ENCODE results near the gene CCDC188. TPM values are rescaled to one million over a fixed set of nuclear protein-coding genes. Genes with fewer than 3 reads are reported as not detected.
A peak's percentile ranks its signal among the peaks of the same experiment; 100 is the strongest.

The CCDC188 gene
- total and polyA plus RNA-seq, 2 of the 13 experiments (the other 11 are each of a cell fraction or from before 2014, with no cell fraction given) = not detected

DNA sequence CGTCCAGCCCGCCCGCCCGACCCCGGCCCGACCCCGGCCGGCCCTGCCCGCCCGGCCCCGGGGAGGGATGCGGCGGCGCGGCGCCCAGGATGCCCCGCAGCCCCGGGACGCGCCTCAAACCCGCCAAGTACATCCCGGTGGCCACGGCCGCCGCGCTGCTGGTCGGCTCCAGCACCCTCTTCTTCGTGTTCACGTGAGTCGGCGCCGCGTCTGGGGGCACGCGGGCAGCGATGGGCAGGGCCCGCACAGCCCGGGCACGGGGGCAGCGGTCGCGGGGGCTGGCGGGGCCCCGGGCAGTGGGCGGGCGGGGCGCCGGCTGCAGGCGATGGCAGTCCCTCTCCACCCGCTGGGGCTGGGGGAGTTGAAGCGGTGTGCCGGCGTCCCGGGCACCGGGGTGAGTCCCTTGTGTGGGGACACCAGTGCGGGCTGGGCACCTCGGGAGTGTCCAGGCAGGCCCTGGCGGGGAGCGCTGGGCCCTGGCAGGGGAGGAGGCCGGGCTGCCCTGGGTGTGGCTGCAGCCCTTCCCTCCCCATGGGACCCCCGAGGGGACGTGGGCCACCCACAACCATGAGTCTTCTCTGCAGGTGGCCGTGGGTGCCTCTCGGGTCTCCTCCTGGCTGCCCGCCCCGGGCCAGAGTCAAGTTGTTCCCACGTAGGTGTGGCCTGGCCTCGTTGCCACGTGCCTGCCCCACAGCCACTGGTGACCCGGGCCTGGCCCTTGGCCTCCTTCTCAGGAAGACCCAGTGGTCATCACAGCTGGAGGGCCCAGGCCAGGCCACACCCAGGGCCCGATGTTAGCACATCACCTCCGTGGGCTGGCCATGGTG, 18.8 kb downstream of the CCDC188 start (continued):
- TF ChIP-seq ZBTB7A (CRISPR knock-in tag; IDR thresholded peaks at IDR 0.05) (peak; percentile 40; the same call in 1 of the 2 replicates), ZFY (CRISPR knock-in tag; IDR thresholded peaks at IDR 0.05) (peak; percentile 61), MAX (IDR thresholded peaks at IDR 0.05) (peak; percentile 81), ZNF558 (CRISPR knock-in tag; IDR thresholded peaks at IDR 0.05; ENCODE audit: borderline replicate concordance) (no peak), NFE2 (CRISPR knock-in tag; IDR thresholded peaks at IDR 0.05) (no peak), HNRNPK (IDR thresholded peaks at IDR 0.05; ENCODE audit: low read depth, low read length, poor library complexity, severe bottlenecking) (no peak), FOSL2 (CRISPR knock-in tag; IDR thresholded peaks at IDR 0.05) (no peak), HOXA3 (CRISPR knock-in tag; IDR thresholded peaks at IDR 0.05) (no peak), MZF1 (CRISPR knock-in tag; IDR thresholded peaks at IDR 0.05; ENCODE audit: borderline replicate concordance) (no peak), ZNF709 (CRISPR knock-in tag; IDR thresholded peaks at IDR 0.05) (no peak), ARNT2 (CRISPR knock-in tag; IDR thresholded peaks at IDR 0.05; ENCODE audit: low read depth) (no peak), BCL6 (CRISPR knock-in tag; IDR thresholded peaks at IDR 0.05) (no peak), ETV6 (CRISPR knock-in tag; conservative IDR thresholded peaks at IDR 0.05) (no peak), ZNF451 (CRISPR knock-in tag; IDR thresholded peaks at IDR 0.05) (no peak; the same call in 1 of the 2 replicates), ZNF556 (CRISPR knock-in tag; IDR thresholded peaks at IDR 0.05; ENCODE audit: borderline replicate concordance) (no peak), MEF2D (CRISPR knock-in tag; IDR thresholded peaks at IDR 0.05) (no peak), ELK4 (CRISPR knock-in tag; IDR thresholded peaks at IDR 0.05; ENCODE audit: borderline replicate concordance) (no peak), ZNF121 (CRISPR knock-in tag; IDR thresholded peaks at IDR 0.05) (no peak), MYC (CRISPR knock-in tag; IDR thresholded peaks at IDR 0.05; ENCODE audit: borderline replicate concordance) (no peak), CREBL2 (CRISPR knock-in tag; IDR thresholded peaks at IDR 0.05; ENCODE audit: borderline replicate concordance) (no peak), AGO2 (optimal IDR thresholded peaks at IDR 0.05; ENCODE audit: low read depth, low read length) (no peak), SIN3B (IDR thresholded peaks at IDR 0.05; ENCODE audit: low read length) (no peak), ZSCAN25 (CRISPR knock-in tag; IDR thresholded peaks at IDR 0.05) (no peak), ZSCAN21 (CRISPR knock-in tag; IDR thresholded peaks at IDR 0.05; ENCODE audit: borderline replicate concordance) (peak; percentile 43; the same call in 1 of the 2 replicates)
- TF ChIP-seq, protein P1, sequence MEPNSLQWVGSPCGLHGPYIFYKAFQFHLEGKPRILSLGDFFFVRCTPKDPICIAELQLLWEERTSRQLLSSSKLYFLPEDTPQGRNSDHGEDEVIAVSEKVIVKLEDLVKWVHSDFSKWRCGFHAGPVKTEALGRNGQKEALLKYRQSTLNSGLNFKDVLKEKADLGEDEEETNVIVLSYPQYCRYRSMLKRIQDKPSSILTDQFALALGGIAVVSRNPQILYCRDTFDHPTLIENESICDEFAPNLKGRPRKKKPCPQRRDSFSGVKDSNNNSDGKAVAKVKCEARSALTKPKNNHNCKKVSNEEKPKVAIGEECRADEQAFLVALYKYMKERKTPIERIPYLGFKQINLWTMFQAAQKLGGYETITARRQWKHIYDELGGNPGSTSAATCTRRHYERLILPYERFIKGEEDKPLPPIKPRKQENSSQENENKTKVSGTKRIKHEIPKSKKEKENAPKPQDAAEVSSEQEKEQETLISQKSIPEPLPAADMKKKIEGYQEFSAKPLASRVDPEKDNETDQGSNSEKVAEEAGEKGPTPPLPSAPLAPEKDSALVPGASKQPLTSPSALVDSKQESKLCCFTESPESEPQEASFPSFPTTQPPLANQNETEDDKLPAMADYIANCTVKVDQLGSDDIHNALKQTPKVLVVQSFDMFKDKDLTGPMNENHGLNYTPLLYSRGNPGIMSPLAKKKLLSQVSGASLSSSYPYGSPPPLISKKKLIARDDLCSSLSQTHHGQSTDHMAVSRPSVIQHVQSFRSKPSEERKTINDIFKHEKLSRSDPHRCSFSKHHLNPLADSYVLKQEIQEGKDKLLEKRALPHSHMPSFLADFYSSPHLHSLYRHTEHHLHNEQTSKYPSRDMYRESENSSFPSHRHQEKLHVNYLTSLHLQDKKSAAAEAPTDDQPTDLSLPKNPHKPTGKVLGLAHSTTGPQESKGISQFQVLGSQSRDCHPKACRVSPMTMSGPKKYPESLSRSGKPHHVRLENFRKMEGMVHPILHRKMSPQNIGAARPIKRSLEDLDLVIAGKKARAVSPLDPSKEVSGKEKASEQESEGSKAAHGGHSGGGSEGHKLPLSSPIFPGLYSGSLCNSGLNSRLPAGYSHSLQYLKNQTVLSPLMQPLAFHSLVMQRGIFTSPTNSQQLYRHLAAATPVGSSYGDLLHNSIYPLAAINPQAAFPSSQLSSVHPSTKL (CRISPR knock-in tag; IDR thresholded peaks at IDR 0.05) = no peak
- TF ChIP-seq, protein P2, sequence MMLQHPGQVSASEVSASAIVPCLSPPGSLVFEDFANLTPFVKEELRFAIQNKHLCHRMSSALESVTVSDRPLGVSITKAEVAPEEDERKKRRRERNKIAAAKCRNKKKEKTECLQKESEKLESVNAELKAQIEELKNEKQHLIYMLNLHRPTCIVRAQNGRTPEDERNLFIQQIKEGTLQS (CRISPR knock-in tag; IDR thresholded peaks at IDR 0.05) = no peak
